Endometrial microvascular endothelial cells (primary cell): ENCODE measurements around the gene NR6A1. TPM values are rescaled to one million over a fixed set of nuclear protein-coding genes. Genes with fewer than 3 reads are reported as not detected.
"Not testable (repeated sequence)": the region's sequence is repeated elsewhere in the genome, so short reads cannot be mapped to it uniquely, and the experiment has no call there.

ENCODE experiments used
- in situ Hi-C: cut with HindIII; loops from 2 replicates; pipeline ENCODE4 v1.10.0; 2017; ENCODE audit warnings: low sequenced_read_pairs, low pct_unique_long_range_greater_than_20kb; ENCODE audit errors: inconsistent ontology term
- total RNA-seq: library from RNA; depleted of rRNA; stranded (reverse); fragments of >200 nt; gene quantifications from one replicate; pipeline ENCODE4 v1.2.3, GENCODE V29; 2015; ENCODE audit errors: inconsistent ontology term

NR6A1 gene
- total RNA-seq, 1 donor from 2014 or later, result 0.19 TPM

DNA sequence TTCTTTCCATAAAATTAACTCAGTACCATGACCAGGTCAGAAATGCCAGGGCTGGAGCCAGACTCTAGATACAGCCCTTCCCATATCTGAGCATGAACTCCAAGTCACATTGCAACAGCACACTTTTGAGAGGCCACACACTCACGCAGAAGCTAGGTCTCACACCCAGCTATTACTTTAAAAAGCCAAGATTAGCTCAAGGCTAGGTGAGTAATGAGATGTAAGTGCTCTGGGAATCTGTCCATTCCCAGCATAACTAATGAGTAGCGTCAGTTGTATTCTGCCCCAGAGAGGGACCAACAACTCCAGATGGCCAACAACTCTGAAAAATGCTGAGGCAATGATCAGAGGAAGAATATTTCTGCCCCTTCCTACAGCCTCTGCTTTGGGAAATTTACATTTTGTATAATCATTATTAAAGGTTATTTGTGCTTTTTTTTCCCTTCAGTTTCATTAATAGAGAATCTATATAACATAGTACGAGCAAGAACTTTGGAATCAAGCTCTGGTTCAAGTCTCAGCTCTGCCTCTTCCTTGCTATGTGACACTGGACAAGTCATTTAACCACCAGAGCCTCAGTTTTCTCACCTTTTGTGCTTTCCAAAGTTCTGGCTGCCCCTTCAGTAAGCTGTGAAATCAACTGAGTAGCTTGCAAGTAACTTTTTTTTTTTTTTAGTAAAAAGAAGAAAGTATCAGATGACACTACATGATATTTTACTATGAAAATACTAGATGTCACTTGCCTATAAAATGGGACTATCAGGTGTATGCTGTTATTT is 118.3 kb downstream of the NR6A1 start:
- in situ Hi-C loops, result no loop called here

DNA sequence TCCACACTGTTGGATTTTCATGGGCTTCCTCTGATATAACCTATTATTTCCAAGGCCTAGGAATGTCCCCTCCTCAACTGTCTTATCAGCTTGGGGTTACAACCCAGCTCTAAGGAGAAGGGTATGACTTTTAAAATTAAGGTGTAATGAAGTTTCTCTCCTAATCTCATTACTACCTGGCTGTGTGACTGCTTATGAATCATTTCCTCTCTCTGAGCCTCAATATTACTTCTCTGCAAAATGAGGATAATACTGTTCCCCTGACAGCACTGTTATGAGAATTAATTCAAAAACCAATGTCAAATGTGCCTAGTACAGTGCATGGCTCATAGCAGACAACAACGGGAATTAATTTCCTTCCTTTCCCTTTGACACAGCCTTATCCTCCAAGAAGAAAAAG is 118.9 kb downstream of the NR6A1 start:
- in situ Hi-C loops, result no loop called here

DNA sequence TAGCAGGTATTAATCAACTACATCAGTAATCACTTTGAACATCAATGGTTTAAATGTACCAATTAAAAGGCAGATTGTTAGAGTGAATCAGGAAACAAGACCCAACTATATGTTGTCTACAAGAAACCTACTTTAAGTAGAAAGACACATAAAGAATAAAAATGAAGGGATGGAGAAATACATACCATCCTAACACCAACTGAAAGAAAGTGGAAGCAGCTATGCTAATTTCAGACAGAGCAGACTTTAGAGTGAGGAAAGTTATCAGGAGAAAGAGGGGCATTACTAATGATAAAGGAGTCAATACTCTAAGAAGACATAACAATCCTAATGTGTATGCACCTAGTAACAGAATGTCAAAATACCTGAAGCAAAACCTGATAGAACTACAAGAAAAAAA is 125.8 kb downstream of the NR6A1 start:
- in situ Hi-C loops, result no loop called here

DNA sequence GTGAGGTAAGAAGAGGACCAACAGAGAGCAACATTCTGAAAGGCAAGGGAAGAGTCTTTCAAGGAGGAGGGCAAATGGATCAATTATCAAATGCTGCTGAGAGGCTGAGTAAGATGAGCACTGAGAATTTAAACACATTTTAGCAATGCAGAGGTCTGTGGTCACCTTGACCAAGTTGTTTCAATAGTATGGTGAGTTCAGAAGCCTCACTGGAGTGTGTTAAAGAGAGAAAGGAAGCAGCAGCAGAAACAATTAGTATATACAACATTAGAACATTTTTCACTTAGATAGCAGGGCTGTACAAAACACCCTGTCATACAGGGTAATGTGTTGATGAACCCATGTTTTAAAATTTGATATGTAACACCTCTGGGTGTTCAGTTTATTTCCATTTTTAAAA is 131.5 kb downstream of the NR6A1 start:
- in situ Hi-C loops, result no loop called here

DNA sequence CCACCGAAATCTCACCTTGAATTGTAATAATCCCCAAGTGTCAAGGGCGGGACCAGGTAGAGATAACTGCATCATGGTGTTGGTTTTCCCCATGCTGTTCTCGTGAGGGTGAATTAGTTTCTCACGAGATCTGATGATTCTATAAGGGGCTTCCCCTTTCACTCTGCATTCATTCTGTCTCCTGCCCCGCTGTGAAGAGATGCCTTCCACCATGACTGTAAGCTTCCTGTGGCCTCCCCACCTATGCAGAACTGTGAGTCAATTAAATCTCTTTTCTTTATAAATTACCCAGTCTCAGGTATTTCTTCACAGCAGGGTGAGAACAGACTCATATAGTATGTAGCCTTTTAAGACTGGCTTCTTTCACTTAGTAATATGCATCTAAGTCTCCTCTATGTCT is 135.8 kb downstream of the NR6A1 start:
- in situ Hi-C loops, result no loop called here

DNA sequence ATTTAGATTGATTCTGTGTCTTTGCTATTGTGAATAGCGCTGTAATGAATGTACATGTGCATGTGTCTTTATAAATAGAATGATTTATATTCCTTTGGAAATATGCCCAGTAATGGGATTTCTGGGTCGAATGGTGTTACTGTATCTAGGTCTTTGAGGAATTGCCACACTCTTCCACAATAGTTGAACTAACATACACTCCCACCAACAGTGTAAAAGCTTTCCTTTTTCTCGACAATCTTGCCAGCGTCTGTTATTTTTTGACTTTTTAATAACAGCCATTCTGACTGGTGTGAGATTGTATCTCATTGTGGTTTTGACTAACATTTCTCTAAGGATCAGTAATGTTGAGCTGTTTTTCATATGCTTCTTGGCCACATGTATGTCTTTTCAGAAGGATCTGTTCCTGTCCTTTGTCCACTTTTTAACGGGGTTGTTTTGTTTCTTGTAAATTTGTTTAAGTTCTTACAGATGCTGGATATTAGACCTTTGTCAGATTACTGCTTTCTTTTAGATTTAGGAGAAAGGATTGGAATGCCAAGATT is 139.0 kb downstream of the NR6A1 start:
- in situ Hi-C loops, result no loop called here

DNA sequence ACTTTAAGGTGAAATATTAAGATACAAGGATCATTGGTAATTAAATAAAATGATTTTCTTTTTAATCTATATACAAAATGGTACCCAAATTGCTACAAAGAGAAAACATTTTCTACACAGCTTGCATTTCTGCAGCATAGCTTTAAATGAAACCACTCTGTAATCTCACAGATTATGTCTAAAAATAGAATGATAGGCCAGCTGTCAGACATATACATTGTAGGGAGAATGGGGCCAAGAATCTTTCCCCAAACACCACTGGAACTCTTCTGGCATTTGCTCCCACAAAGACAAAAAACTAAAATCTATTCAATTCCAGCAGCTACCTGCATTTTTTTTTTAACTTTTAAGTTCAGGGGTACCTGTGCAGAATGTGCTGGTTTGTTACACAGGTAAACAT is 139.8 kb downstream of the NR6A1 start:
- in situ Hi-C loops, result no loop called here

DNA sequence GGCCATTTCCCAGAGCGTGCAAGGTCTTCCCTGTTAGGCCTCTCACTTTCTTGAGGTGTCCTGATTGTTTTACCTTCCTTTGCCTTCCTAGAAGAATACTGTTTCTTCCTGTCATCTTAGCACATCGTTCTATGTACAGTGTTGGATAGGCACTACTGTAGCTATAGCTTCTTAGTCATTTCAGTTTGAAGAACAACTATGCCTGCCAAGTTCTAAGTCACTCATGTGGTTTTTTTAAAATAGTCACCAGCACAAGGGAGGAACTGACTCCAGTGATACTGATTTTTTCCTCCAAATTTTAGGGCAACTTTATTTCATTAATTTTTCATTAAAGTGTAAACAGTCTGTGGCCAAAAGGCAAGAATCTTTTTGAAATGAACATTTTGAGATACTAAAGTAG is 141.5 kb downstream of the NR6A1 start:
- in situ Hi-C loops, result no loop called here

DNA sequence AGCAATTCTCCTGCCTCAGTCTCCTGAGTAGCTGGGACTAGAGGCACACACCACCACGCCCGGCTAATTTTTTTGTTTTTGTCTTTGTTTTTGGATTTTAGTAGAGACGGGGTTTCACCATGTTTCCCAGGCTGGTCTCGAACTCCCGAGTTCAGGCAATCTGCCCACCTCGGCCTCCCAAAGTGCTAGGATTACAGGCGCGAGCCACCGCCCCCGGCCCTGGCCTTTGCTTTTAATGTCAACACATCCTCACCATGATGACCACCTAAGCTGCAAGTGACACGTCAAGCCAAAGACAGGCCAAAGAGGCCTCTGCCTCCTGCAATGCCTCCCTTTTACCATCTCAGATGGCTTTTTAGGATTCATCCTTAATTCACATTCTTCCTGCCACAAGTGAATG is 142.4 kb downstream of the NR6A1 start:
- in situ Hi-C loops, result no loop called here

DNA sequence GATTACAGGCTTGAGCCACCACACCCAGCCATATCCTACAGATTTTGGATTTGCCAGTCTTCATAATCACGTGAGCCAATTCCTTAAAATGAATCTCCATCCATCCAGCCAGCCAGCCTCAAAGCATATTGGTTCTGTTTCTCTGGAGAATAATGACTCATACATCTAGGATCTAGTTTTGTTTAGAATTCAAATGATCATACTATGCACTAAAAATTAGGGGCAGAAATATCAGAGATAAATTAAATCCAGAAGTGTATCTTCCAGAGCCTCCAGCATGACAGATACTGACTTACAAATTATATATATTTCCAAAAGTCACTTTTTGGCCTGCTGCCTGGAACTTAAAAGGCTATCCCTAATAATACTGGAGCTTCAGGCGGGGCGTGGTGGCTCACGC is 144.8 kb downstream of the NR6A1 start:
- in situ Hi-C loops, result no loop called here

DNA sequence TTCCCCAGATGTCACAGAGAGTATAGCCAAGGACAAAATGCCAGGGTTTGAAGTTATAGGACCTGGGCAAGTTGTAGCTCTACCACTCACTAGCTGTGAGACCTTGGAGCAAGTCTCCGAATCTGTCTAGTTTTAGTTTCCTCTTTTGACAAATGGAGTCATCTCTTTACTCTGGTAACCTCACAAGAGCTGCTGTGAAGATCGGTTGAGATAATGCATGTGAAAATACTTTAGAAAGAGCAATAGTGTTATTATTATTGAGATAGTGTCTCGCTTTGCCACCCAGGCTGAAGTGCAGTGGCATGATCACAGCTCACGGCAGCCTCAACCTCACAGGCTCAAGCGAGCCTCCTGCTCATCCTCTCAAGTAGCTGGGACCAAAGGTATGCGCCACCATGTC is 146.0 kb downstream of the NR6A1 start:
- in situ Hi-C loops, result no loop called here

DNA sequence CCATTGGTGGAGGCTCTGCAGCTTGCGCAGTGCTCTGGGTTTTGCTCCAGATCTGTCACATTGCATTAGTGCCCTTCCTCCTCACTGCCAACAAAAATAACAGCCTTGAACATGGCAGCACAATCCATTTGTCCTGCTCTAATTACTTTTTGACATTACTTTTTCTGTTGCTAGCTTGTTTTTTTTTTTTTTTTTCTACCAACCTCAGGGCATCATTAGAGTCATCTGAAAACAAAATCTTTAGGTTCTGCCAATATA is 146.4 kb downstream of the NR6A1 start:
- in situ Hi-C loops, result no loop called here

DNA sequence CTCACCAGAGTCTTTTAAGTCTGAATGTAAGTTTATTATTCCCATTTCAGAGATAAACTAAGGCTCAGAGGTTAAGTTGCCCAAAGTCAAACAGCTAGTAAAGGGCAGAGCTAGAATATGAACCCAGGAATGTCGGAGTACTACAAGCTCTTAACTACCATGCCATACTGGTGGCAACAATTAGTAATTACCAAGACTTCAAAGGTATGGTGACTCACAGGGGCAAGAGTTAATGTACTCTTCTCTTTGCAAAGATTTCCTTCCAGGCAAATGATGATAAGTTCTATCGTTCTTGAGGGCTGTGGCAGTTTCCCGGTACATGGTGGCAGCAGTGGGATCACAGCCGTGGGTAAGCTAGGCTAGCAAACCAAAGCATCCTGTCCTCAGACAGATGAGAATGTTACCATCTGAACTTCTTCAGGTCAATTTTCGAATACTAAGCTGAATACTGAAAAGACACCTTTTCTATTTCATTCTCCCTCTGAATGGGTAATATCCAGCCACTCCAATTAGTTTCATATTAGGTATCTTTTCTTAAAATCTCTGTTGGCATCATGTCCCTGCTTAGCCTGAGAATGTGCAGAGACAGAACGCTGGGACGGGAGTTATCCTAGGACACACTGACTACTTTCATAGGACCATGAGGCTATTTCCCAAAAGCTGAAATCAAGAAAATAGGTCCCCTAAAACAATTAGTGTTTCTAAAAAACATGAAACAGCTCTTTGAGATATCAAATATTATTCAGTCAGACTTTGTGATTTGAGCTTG is 147.0 kb downstream of the NR6A1 start:
- in situ Hi-C loops, result no loop called here

DNA sequence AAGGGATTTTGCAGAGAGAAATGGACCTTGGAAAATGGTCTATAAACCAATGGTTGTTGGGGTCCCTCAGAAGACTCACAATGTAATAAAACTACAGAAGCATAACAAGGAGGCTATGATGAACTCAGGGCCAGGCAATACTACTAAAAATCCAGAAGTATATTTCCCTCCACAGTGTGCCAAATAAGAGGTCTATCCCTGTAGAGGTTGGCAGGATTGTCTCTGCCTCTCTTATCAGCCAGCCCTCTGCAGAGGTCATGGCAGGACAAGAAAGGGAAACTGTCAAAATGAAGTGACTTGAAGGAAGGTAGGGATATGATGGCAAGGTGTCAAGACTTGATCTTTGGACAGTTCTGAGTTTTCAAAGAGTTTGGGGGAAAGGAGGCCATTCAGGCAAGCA is 148.2 kb downstream of the NR6A1 start:
- in situ Hi-C loops, result no loop called here

DNA sequence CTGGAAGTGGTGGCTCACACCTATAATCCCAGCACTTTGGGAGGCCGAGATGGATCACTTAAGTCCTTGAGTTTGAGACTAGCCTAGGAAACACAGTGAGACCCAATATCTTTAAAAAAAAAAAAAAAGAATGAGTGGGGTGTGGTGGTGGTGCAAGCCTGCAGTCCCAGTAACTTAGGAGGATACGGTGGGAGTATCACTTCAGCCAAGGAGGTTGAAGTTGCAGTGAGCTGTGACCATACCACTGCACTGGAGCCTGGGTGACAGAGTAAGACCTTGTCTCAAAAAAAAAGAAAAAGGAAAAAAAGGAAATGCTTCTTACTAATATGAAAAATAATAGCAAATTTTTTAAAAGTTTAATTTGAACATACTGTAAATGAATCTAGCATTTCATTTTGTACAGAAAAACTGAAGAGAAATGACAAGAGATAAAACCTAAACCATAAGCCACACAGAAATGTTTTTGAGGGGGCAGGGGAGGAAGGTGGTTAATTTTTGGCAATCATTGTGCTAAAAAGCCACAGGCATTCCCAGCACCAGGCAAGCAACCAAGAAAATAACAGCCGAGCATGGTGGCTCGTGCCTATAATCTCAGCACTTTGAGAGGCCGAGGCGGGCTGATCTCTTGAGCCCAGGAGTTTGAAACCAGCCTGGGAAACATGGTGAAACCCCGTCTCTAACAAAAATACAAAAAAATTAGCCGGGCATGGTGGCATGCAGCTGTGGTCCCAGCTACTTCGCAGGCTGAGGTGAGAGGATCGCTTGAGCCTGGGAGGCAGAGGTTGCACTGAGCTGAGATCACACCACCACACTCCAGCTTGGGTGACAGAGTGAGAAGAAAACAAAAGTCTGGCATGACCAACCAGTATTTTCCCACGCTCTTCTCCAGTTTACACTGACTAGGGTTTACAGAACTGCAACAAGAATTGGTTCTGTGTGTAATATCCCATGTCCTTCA is 149.5 kb downstream of the NR6A1 start:
- in situ Hi-C loops, result no loop called here

DNA sequence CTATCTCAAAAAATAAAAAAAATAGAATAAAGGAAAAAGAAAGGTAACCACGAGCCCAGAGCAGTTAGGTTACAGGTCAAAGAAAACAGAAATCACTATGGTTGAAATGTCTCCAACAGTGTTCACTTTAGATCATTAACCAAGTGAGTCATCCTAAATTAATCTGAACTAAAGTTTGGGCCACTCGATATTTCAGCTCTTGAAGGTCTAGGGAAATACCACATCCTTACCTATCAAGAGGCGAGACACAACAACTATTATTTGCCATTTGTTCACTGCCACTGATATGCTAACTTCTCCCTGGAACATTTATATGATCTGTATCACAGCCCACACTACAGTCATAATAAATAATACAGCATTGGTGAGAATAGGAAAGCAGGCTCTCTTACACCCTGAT is 152.6 kb downstream of the NR6A1 start:
- in situ Hi-C loops, result no loop called here

DNA sequence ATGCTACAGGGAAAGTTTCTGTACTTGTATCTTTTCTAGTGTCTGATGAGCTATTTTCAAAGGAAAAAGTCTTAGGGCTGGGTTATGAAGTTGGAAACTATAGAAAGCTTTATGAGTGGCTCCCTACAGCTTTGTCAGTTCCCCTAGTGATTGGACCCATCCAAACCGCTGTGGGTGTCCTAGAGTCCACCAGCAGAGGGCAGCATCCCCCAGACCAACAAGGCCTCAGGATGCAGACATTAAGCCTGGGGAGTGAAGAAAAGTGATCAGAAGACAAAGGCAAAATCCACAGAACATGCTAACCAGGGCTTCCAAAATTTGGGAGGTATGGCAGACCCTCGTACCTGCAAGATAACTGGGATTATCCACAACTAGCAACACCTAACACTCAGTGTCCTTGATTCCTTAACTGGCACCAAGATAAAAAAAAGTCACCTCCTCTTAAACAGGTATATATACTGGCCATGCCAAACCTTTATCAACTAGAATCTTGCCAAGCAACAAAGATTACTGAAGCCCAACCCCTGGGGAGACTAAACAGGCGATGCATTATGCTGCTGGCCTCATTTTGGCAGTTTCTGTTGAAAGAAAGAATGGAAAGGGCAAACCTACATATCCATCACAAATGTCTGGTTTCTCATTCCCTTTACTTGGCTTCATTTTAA is 153.5 kb downstream of the NR6A1 start:
- in situ Hi-C loops, result no loop called here

DNA sequence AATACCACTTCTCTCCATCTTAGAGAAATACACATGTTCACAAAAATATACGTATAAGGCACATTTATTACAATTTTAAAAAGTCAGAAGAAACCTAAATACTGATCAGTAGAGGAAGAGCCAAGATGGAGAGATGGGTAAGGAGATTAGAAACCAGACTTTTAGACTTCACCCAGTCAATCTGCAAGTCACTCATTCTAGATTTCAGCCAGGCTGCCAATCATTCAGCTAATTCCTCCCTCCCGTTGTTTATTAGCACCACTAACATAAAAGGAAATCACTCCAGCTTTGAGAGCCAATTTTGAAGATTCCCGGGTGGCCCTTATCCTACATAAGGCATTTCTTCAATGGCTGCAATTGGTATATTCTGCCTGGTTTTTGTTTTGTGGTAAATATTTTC is 154.2 kb downstream of the NR6A1 start:
- in situ Hi-C loops, result no loop called here

DNA sequence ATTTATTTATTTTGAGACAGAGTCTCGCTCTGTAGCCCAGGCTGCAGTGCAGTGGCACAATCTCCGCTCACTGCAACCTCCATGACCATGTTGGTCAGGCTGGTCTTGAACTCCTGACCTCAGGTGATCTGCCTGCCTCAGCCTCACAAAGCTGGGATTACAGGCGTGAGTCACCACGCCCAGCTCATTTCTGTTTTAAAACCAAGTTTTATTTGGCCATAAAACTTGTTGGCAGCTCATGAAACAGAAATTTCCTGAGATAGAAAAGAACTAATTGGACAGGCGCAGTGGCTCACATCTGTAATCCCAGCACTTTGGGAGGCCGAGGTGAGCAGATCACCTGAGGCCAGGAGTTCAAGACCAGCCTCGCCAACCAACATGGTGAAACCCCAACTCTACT is 155.3 kb downstream of the NR6A1 start:
- in situ Hi-C loops, result not testable (repeated sequence)
